Caco-2 (cell line): ENCODE results near the gene TIGD7. TPM values are rescaled to one million over a fixed set of nuclear protein-coding genes. Genes with fewer than 3 reads are reported as not detected.

Experiments
- BruUV-seq: library from RNA; stranded (reverse); fragments of 400-500 nt; replicated peaks from 2 replicates; lab custom pipeline; 2021; lab: Mats Ljungman, UMichigan
- CTCF ChIA-PET: fragments of 300-600 bp; sonication (Branson Sonifier 250); formaldehyde crosslinking; loops from one replicate; lab custom pipeline; 2022; ENCODE audit warnings: antibody characterized with exemption; lab: Charles Lee
- POLR2A ChIA-PET: fragments of 300-600 bp; sonication (Branson Sonifier 250); formaldehyde crosslinking; loops from one replicate; lab custom pipeline; 2022; ENCODE audit warnings: antibody characterized with exemption; lab: Charles Lee
- DNase-seq, 2 experiments: peaks; one replicate each; pipeline versions ENCODE4 v3.0.0 to v3.0.0-alpha.2; 2020 to 2022
- H3K27me3 ChIP-seq: replicated peaks from 2 replicates; pipeline ENCODE4 v1.6.0; 2011; ENCODE audit warnings: low read length; ENCODE audit not compliant: control insufficient read depth, insufficient read depth
- H3K36me3 ChIP-seq: 2 replicates; pipeline ENCODE4 v1.5.1; 2011; ENCODE audit warnings: low read length; ENCODE audit not compliant: control insufficient read depth, insufficient read depth
- H3K4me1 ChIP-seq: fragments of 250-450 bp; sonication (Bioruptor Pico); 2 replicates; pipeline ENCODE4 v1.5.1; 2020; ENCODE audit warnings: mild to moderate bottlenecking
- H3K4me3 ChIP-seq: 2 replicates; pipeline ENCODE4 v1.5.1; 2011; ENCODE audit warnings: low read depth, mild to moderate bottlenecking, control low read depth, low read length
- H3K9me3 ChIP-seq: fragments of 250-450 bp; sonication (Bioruptor Pico); 2 replicates; pipeline ENCODE4 v1.5.1; 2020; ENCODE audit warnings: mild to moderate bottlenecking, moderate library complexity
- H3K27ac Mint-ChIP-seq: one replicate; pipeline ENCODE4 v1.8.0; 2022; ENCODE audit warnings: mixed read lengths; ENCODE audit not compliant: unreplicated experiment
- H3K27me3 Mint-ChIP-seq: one replicate; pipeline ENCODE4 v1.8.0; 2022; ENCODE audit warnings: mixed read lengths; ENCODE audit not compliant: insufficient read depth, unreplicated experiment
- H3K36me3 Mint-ChIP-seq: one replicate; pipeline ENCODE4 v1.8.0; 2022; ENCODE audit warnings: mild to moderate bottlenecking, mixed read lengths; ENCODE audit not compliant: insufficient read depth, unreplicated experiment
- H3K4me1 Mint-ChIP-seq: one replicate; pipeline ENCODE4 v1.8.0; 2022; ENCODE audit warnings: low read depth, mixed read lengths; ENCODE audit not compliant: unreplicated experiment
- H3K4me3 Mint-ChIP-seq: one replicate; pipeline ENCODE4 v1.8.0; 2022; ENCODE audit warnings: mild to moderate bottlenecking, moderate library complexity, mixed read lengths; ENCODE audit not compliant: unreplicated experiment
- H3K9me3 Mint-ChIP-seq: one replicate; pipeline ENCODE4 v1.8.0; 2022; ENCODE audit warnings: mixed read lengths; ENCODE audit not compliant: unreplicated experiment
- CTCF ChIP-seq, 2 experiments: fragments of 200-600 bp in 1 of 2; IDR thresholded peaks; 1 replicate in 1 of 2; 2 replicates in 1 of 2; pipeline versions ENCODE4 v1.5.1 to v1.8.0; 2011 to 2022; ENCODE audit warnings: antibody characterized with exemption in 1 of 2, control low read depth in 1 of 2, inconsistent platforms in 1 of 2, low read depth in 1 of 2, low read length in 1 of 2, mild to moderate bottlenecking in 1 of 2, moderate library complexity in 1 of 2; ENCODE audit not compliant: insufficient read depth in 1 of 2, severe bottlenecking in 1 of 2, unreplicated experiment in 1 of 2
- intact Hi-C: fragments of 100-400 bp; cut with micrococcal nuclease; formaldehyde crosslinking; loops from one replicate; pipeline ENCODE4 v1.10.0; 2022; ENCODE audit not compliant: unreplicated experiment
- total RNA-seq: library from RNA; stranded (reverse); gene quantifications from 2 replicates; pipeline ENCODE4 v1.2.3, GENCODE V29; 2022

The TIGD7 gene
- total RNA-seq, 1 experiment from 2014 or later, result 3.7 TPM

DNA sequence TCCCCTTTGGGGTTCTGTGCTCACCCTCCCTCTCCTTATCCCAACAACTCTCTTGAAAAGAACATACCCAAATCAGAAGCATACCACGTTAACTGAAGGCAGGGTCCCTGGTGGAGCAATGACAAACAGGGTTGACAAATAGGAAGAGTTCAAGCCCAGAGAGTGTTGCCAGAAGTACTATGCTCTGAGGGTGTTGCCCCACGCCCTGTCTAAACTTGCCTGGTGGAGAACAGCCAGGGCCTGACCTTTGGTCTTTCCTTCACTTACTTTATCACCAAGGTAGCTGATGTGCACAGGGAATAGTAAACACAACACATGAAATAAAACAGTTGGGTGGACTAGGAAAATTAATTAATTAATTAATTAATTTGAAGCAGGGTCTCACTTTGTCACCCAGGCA, 23.4 kb upstream of the TIGD7 start:
- Mint-ChIP-seq H3K36me3 (no peaks in the 10 kb centered on the region), H3K4me1 (peaks cover 14% of the 10 kb centered on the region), H3K4me3 (no peak overlapping the region), H3K9me3 (no peaks in the 10 kb centered on the region), H3K27me3 (no peaks in the 10 kb centered on the region), H3K27ac (no peak overlapping the region)
- Histone ChIP-seq H3K27me3 (no peaks in the 10 kb centered on the region), H3K9me3 (no peaks in the 10 kb centered on the region), H3K4me1 (peaks cover 11% of the 10 kb centered on the region), H3K36me3 (no peaks in the 10 kb centered on the region), H3K4me3 (no peak overlapping the region)
- no peak for TF ChIP-seq CTCF (IDR thresholded peaks at IDR 0.05; ENCODE audit: insufficient read depth in 1 of 2, low read depth in 1 of 2, low read length in 1 of 2, severe bottlenecking in 1 of 2, unreplicated experiment in 1 of 2)
- POLR2A ChIA-PET, result no interaction called here
- CTCF ChIA-PET, result no interaction called here
- DNase-seq, result peak; percentile 17 to 38
- intact Hi-C loops, result no loop called here
- no TSS peak for BruUV-seq

GRCh38 chr16:3328104-3328503, 22.9 kb upstream of the TIGD7 start:
- no peak for TF ChIP-seq CTCF (IDR thresholded peaks at IDR 0.05; ENCODE audit: insufficient read depth in 1 of 2, low read depth in 1 of 2, low read length in 1 of 2, severe bottlenecking in 1 of 2, unreplicated experiment in 1 of 2)
- H3K27me3 Mint-ChIP-seq, result no peaks in the 10 kb centered on the region
- no peaks in the 10 kb centered on the region for H3K36me3 Mint-ChIP-seq
- H3K4me1 ChIP-seq, result peaks cover 11% of the 10 kb centered on the region
- H3K27ac Mint-ChIP-seq, result no peak overlapping the region
- H3K9me3 ChIP-seq, result no peaks in the 10 kb centered on the region
- no peaks in the 10 kb centered on the region for H3K36me3 ChIP-seq
- POLR2A ChIA-PET, result no interaction called here
- no peak for DNase-seq
- no peak overlapping the region for H3K4me3 Mint-ChIP-seq
- H3K27me3 ChIP-seq, result no peaks in the 10 kb centered on the region
- no peaks in the 10 kb centered on the region for H3K9me3 Mint-ChIP-seq
- CTCF ChIA-PET, result no interaction called here
- intact Hi-C loops, result no loop called here
- H3K4me1 Mint-ChIP-seq, result peaks cover 14% of the 10 kb centered on the region
- no peak overlapping the region for H3K4me3 ChIP-seq
- no TSS peak for BruUV-seq

DNA sequence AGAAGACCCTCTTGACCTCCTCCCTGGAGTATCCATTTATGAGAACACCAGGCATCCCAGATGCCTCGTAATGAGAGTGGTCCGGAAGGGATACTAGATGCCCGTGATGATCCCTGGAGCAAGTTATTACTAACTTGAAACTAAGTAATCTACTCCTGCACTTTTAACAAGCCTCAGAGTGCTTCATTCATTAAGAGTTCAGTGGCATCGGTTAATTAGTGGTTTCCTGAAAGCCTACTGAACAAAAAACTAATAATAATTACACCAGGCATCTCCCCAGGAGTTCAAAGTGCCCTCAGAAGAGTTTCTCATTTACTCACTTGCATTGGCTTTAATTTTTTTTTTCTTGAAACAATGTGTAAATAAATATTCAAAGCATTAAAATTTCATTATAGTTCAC, 22.3 kb upstream of the TIGD7 start:
- CTCF ChIA-PET, result no interaction called here
- H3K9me3 Mint-ChIP-seq, result no peaks in the 10 kb centered on the region

More for the DNA sequence above, 22.3 kb upstream of the TIGD7 start:
- DNase-seq, result no peak
- TF ChIP-seq CTCF (IDR thresholded peaks at IDR 0.05; ENCODE audit: insufficient read depth in 1 of 2, low read depth in 1 of 2, low read length in 1 of 2, severe bottlenecking in 1 of 2, unreplicated experiment in 1 of 2), result no peak
- Histone ChIP-seq H3K27me3 (no peaks in the 10 kb centered on the region), H3K36me3 (no peaks in the 10 kb centered on the region), H3K4me3 (no peak overlapping the region), H3K9me3 (no peaks in the 10 kb centered on the region), H3K4me1 (peaks cover 11% of the 10 kb centered on the region)
- no peaks in the 10 kb centered on the region for H3K36me3 Mint-ChIP-seq
- POLR2A ChIA-PET, result no interaction called here
- intact Hi-C loops, result no loop called here
- no peaks in the 10 kb centered on the region for H3K27me3 Mint-ChIP-seq
- H3K27ac Mint-ChIP-seq, result no peak overlapping the region
- peaks cover 14% of the 10 kb centered on the region for H3K4me1 Mint-ChIP-seq
- no peak overlapping the region for H3K4me3 Mint-ChIP-seq
- no TSS peak for BruUV-seq
